C4-2B (cell line): ENCODE measurements around the gene BTBD9.

ENCODE experiments used
- CTCF ChIP-seq: fragments of 450-650 bp; conservative IDR thresholded peaks from 2 replicates; pipeline ENCODE4 v1.5.1; 2017; ENCODE audit warnings: mild to moderate bottlenecking
- ZFX ChIP-seq: fragments of 450-650 bp; IDR thresholded peaks from 2 replicates; pipeline ENCODE4 v1.6.1; 2017

- TF ChIP-seq CTCF (no peak), ZFX (no peak)
These were observed 475.6 kb downstream of the BTBD9 start for GRCh38 chr6:38164131-38164481.
